ENCODE results near the gene CBX5.

DNA sequence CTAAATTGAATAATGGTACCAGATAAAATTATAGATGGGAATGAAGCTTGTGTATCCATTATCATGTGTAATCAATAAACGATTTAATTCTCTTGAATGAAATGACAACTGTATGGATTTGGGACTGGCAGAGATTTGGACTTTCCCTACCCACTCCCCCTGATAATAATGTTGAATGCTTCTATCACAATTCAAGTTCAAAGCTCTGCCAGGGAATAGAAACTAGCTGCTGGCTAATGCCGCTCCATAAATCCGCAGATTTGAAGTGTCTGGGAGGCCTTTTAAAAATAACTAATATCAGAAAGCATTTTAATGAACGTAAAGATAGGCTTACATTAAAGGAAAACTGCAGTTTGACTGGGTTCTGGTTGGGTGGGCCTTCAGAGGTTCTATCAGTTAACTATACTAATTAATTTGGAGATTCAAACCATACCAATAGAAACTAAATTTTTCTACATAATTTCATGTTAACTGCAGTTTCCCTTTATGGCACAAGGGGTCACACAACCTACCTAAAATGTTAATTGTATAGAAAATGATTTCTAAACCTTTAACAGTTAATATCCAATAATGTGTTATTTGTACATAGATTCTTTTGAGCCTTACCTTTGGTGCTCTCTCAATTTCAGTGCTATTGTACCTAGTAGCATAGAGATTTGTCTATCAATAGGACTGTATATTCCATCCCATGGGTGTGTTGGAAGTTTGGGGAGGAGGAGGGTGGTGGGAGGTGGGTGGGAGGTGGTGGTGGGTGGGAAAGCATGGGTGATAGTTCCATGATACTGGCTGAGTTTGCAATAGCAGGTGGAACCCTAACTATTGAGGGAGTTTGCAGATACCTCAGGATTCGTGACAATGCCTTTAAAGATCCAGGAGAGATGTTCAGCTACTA is 5.5 kb upstream of the CBX5 start:
- TF ChIP-seq POLR2A (IDR thresholded peaks at IDR 0.05): no peak
- TF ChIP-seq, protein P1, sequence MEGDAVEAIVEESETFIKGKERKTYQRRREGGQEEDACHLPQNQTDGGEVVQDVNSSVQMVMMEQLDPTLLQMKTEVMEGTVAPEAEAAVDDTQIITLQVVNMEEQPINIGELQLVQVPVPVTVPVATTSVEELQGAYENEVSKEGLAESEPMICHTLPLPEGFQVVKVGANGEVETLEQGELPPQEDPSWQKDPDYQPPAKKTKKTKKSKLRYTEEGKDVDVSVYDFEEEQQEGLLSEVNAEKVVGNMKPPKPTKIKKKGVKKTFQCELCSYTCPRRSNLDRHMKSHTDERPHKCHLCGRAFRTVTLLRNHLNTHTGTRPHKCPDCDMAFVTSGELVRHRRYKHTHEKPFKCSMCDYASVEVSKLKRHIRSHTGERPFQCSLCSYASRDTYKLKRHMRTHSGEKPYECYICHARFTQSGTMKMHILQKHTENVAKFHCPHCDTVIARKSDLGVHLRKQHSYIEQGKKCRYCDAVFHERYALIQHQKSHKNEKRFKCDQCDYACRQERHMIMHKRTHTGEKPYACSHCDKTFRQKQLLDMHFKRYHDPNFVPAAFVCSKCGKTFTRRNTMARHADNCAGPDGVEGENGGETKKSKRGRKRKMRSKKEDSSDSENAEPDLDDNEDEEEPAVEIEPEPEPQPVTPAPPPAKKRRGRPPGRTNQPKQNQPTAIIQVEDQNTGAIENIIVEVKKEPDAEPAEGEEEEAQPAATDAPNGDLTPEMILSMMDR (IDR thresholded peaks at IDR 0.05): peak in 1 of 4 experiments; percentile 20
